AG04449 (cell line): ENCODE results near the gene PREX1.

Source experiments
- CTCF ChIA-PET: fragments of 350-600 bp; formaldehyde crosslinking; extraction: SDS; loops from one replicate; lab custom pipeline; 2021; ENCODE audit warnings: antibody characterized with exemption; lab: Yijun Ruan, JAX
- POLR2A ChIA-PET: fragments of 400-600, 350-600 bp; formaldehyde crosslinking; extraction: SDS; loops from one replicate; lab custom pipeline; 2020; ENCODE audit warnings: antibody characterized with exemption, inconsistent platforms; lab: Yijun Ruan, JAX
- DNase-seq: peaks from one replicate; pipeline ENCODE4 v3.0.0-alpha.2; 2010; ENCODE audit warnings: low read depth, low spot score
- H3K4me3 ChIP-seq: 2 replicates; pipeline ENCODE4 v1.5.1; 2011; ENCODE audit warnings: low read depth, mild to moderate bottlenecking, control low read depth, low read length
- CTCF ChIP-seq: IDR thresholded peaks from one replicate; pipeline ENCODE4 v1.5.1; 2011; ENCODE audit warnings: mild to moderate bottlenecking, moderate library complexity, low read length, control low read depth, inconsistent platforms; ENCODE audit not compliant: insufficient read depth; ENCODE audit errors: missing control alignments

Gene PREX1

GRCh38 chr20:48694381-48694865 lies 133.4 kb downstream of the PREX1 start:
- TF ChIP-seq CTCF: no peak
- no peak for DNase-seq
- H3K4me3 ChIP-seq: no peak overlapping the region
- ChIA-PET POLR2A (no interaction called here), CTCF (interaction anchor here (0.9 kb wide), 1 partner anchor 211 kb away, joined by 3 read pairs; no protein-coding TSS in a partner anchor)

GRCh38 chr20:48691523-48691922 lies 136.3 kb downstream of the PREX1 start:
- no peak for TF ChIP-seq CTCF
- CTCF ChIA-PET: interaction anchor here (0.9 to 1.6 kb wide), 2 partner anchors 34 to 71 kb away, joined by 3 to 4 read pairs; no protein-coding TSS in a partner anchor
- no peak overlapping the region for H3K4me3 ChIP-seq
- no peak for DNase-seq
- POLR2A ChIA-PET: no interaction called here

GRCh38 chr20:48690888-48691287 lies 136.9 kb downstream of the PREX1 start:
- no peak for DNase-seq
- no peak for TF ChIP-seq CTCF
- CTCF ChIA-PET: interaction anchor here (0.9 to 1.6 kb wide), 2 partner anchors 33 to 70 kb away, joined by 3 to 4 read pairs; no protein-coding TSS in a partner anchor
- H3K4me3 ChIP-seq: no peak overlapping the region
- POLR2A ChIA-PET: no interaction called here

GRCh38 chr20:48689874-48690571 lies 137.8 kb downstream of the PREX1 start:
- CTCF ChIA-PET: interaction anchor here (1.6 kb wide), 1 partner anchor 33 kb away, joined by 4 read pairs; no protein-coding TSS in a partner anchor

GRCh38 chr20:48689388-48689787 lies 138.4 kb downstream of the PREX1 start:
- H3K4me3 ChIP-seq: no peak overlapping the region
- CTCF ChIA-PET: no interaction called here
- POLR2A ChIA-PET: no interaction called here
- DNase-seq: no peak
- TF ChIP-seq CTCF: no peak

More at GRCh38 chr20:48689874-48690571, 137.8 kb downstream of the PREX1 start:
- no peak overlapping the region for H3K4me3 ChIP-seq
- POLR2A ChIA-PET: no interaction called here
- TF ChIP-seq CTCF: no peak
- DNase-seq: no peak

- POLR2A ChIA-PET: interaction anchor here (0.6 kb wide), 1 partner anchor 10 kb away, joined by 3 read pairs; no protein-coding TSS in a partner anchor
- TF ChIP-seq CTCF: no peak
- H3K4me3 ChIP-seq: no peak overlapping the region
- DNase-seq: no peak
- CTCF ChIA-PET: interaction anchor here (0.6 to 1.5 kb wide), 3 partner anchors 8 to 216 kb away, joined by 3 read pairs; no protein-coding TSS in a partner anchor
These were observed 139.2 kb downstream of the PREX1 start for GRCh38 chr20:48688579-48688978.
